ENCODE data around the gene ITGA11. TPM values are rescaled to one million over a fixed set of nuclear protein-coding genes. Genes with fewer than 3 reads are reported as not detected.

ITGA11 gene
- total RNA-seq, 1 donor from 2014 or later = 3.1 TPM

DNA sequence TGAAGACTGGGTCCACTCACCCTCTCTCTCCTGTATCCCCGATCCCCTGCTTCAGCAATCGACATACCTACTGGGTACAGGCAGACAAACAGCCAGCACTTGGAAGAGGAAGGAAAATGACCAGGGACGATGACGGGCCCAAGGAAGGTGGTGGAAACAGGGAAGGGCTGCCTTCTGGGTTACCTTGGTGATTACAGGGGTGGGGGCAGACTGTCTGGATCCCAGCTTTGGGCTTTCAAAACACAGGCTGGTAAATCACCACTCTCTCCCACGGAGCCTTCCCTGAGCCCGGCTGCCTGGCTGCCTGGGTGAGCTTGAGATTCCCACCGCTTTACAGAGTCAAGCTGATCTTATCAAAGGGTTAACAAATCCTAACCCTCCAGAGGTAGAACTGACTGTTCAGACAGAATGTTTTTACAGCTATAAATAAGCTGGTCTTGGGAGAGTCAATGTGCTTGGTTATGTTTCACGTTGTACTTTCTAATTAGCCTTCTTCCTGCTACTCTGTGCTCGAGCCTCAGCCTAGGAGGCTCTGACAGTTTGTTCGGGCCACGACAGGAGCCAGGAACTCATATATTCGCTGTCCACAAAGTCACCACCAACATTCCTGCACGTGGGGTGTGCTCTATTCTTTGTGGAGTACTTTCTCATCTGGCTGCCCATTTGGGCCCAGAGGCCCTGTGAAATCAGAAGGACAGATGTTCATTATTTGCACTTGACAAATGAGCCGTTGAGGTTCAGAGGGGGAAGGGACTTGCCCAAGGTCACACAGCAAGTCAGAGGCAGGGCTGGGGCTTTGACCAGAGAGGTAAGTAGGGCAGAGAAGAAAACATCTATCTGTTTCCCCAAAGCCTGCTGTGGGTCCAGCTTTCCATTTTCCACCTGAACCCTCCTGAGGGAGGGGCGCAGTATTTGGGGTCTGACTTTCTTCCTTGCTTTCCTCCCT, 91.0 kb downstream of the ITGA11 start:
- H3K4me1 Mint-ChIP-seq = peaks cover 3% of the 10 kb centered on the region
- no peaks in the 10 kb centered on the region for H3K9me3 Mint-ChIP-seq
- H3K27me3 Mint-ChIP-seq = peaks cover 3% of the 10 kb centered on the region
- H3K27ac Mint-ChIP-seq = no peak overlapping the region
- no peak overlapping the region for H3K4me3 Mint-ChIP-seq
- no peak for DNase-seq
- intact Hi-C loops (cut with micrococcal nuclease) = no loop called here
- H3K36me3 Mint-ChIP-seq (ENCODE audit: low read depth) = no peaks in the 10 kb centered on the region

GRCh38 chr15:68339481-68339880, 92.5 kb downstream of the ITGA11 start:
- Mint-ChIP-seq H3K36me3 (ENCODE audit: low read depth) (no peaks in the 10 kb centered on the region), H3K27me3 (peaks cover 3% of the 10 kb centered on the region), H3K27ac (no peak overlapping the region), H3K9me3 (no peaks in the 10 kb centered on the region), H3K4me3 (no peak overlapping the region), H3K4me1 (no peaks in the 10 kb centered on the region)
- no peak for DNase-seq
- intact Hi-C loops (cut with micrococcal nuclease) = no loop called here

DNA sequence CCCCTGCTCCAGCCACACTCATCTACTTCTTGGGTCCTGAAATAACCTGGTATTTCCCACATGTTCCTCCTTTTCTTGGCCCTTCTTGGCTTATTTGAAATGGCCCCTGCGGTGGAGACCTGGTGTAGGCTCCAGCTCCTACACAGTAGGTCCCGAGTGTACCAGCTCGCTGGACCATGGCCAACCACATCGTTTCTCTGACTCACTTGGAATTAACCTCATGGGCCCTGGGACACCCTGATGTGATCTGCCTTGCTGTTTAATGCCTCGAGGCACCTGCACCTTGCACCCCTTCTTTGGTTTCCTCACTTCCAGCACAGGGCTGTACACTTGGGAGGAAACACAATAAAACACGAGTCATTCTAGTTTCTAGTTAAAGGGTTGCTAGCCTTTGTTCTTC, 94.1 kb downstream of the ITGA11 start:
- intact Hi-C loops (cut with micrococcal nuclease) = no loop called here
- no peaks in the 10 kb centered on the region for H3K36me3 Mint-ChIP-seq (ENCODE audit: low read depth)
- no peak for DNase-seq
- H3K27ac Mint-ChIP-seq = no peak overlapping the region
- H3K4me1 Mint-ChIP-seq = peaks cover 5% of the 10 kb centered on the region
- H3K9me3 Mint-ChIP-seq = no peaks in the 10 kb centered on the region
- H3K27me3 Mint-ChIP-seq = peaks cover 6% of the 10 kb centered on the region
- H3K4me3 Mint-ChIP-seq = no peak overlapping the region

- intact Hi-C loops (cut with micrococcal nuclease) = no loop called here
- Mint-ChIP-seq H3K9me3 (no peaks in the 10 kb centered on the region), H3K4me3 (no peak overlapping the region), H3K27me3 (peaks cover 9% of the 10 kb centered on the region), H3K36me3 (ENCODE audit: low read depth) (no peaks in the 10 kb centered on the region), H3K4me1 (peaks cover 5% of the 10 kb centered on the region), H3K27ac (no peak overlapping the region)
- no peak for DNase-seq
Observed at GRCh38 chr15:68336516-68336915, 95.4 kb downstream of the ITGA11 start.

DNA sequence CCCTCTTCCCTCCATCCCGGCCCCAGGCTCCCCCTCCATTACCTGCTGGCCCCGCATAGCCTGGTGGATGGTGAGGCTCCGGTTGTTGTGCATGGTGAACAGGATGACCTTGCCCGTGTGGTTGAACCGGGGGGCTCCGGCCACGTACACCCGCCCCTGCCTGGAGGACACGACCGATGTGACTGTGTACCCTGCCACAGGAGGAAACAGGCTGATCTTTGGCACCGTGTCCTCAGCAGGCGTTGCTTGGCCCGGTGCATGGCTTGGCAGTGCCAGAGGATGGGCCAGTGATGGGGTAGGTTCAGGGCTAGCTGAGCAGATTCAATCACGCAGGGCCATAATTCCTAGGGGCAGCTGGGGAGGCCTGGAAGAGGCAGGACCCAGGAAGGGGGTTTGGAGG, 96.3 kb downstream of the ITGA11 start:
- H3K27ac Mint-ChIP-seq = no peak overlapping the region
- peaks cover 5% of the 10 kb centered on the region for H3K4me1 Mint-ChIP-seq
- H3K4me3 Mint-ChIP-seq = no peak overlapping the region
- peaks cover 13% of the 10 kb centered on the region for H3K27me3 Mint-ChIP-seq
- no peaks in the 10 kb centered on the region for H3K9me3 Mint-ChIP-seq
- H3K36me3 Mint-ChIP-seq (ENCODE audit: low read depth) = no peaks in the 10 kb centered on the region
- no peak for DNase-seq
- intact Hi-C loops (cut with micrococcal nuclease) = no loop called here

DNA sequence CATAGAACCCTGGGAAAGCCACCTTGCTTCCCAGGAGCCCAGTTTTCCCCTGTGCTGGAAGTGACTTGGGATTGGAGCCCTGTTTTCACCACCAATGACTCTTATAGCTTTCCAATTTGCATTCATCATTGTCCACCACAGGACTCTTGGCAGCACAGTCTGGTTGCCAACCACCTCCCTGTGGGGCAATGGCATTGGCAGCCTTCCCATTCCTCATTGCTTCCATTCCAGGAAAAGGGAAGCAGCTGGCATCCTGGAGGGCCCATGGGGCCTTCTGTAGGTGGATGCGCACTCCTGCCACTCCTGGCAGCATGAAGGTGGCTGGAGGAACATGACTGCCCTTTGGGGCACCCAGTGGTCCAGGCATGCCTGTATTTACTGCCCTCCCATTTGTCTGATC, 96.7 kb downstream of the ITGA11 start:
- Mint-ChIP-seq H3K36me3 (ENCODE audit: low read depth) (no peaks in the 10 kb centered on the region), H3K27ac (no peak overlapping the region), H3K9me3 (no peaks in the 10 kb centered on the region), H3K27me3 (peaks cover 14% of the 10 kb centered on the region), H3K4me1 (peaks cover 5% of the 10 kb centered on the region), H3K4me3 (no peak overlapping the region)
- intact Hi-C loops (cut with micrococcal nuclease) = no loop called here
- DNase-seq = no peak

- Mint-ChIP-seq H3K9me3 (no peaks in the 10 kb centered on the region), H3K4me1 (peaks cover 5% of the 10 kb centered on the region), H3K27ac (no peak overlapping the region), H3K27me3 (peaks cover 15% of the 10 kb centered on the region), H3K4me3 (no peak overlapping the region), H3K36me3 (ENCODE audit: low read depth) (no peaks in the 10 kb centered on the region)
- DNase-seq = no peak
- intact Hi-C loops (cut with micrococcal nuclease) = no loop called here
Observed at GRCh38 chr15:68334661-68335124, 97.3 kb downstream of the ITGA11 start.

GRCh38 chr15:68333775-68334470, 98.0 kb downstream of the ITGA11 start:
- no peak for DNase-seq
- Mint-ChIP-seq H3K36me3 (ENCODE audit: low read depth) (no peaks in the 10 kb centered on the region), H3K27ac (no peak overlapping the region), H3K4me1 (peaks cover 9% of the 10 kb centered on the region), H3K9me3 (no peaks in the 10 kb centered on the region), H3K4me3 (no peak overlapping the region), H3K27me3 (peaks cover 17% of the 10 kb centered on the region)
- intact Hi-C loops (cut with micrococcal nuclease) = no loop called here

DNA sequence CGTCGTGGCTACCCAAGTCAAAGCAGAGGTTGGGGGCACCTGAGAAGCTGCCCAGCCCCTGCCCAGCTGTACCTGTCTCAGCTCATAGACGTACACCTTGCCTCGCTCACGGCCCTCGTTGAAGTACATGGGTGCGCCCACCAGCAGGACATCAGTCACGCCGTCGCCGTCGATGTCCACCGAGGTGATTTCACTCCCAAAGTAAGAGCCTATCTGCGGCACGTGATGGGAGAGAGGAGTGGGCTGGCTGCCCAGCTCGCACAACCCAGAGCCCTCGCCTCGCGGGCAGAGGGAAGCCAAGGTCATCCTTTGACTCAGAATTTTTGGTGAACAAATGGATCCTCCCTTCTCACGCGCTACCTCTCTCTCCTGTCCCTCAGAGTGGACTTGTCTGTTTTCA, 99.7 kb downstream of the ITGA11 start:
- peaks cover 14% of the 10 kb centered on the region for H3K27me3 Mint-ChIP-seq
- H3K4me3 Mint-ChIP-seq = no peak overlapping the region
- intact Hi-C loops (cut with micrococcal nuclease) = no loop called here
- H3K27ac Mint-ChIP-seq = no peak overlapping the region
- H3K9me3 Mint-ChIP-seq = no peaks in the 10 kb centered on the region
- no peaks in the 10 kb centered on the region for H3K36me3 Mint-ChIP-seq (ENCODE audit: low read depth)
- H3K4me1 Mint-ChIP-seq = peaks cover 22% of the 10 kb centered on the region
- no peak for DNase-seq

DNA sequence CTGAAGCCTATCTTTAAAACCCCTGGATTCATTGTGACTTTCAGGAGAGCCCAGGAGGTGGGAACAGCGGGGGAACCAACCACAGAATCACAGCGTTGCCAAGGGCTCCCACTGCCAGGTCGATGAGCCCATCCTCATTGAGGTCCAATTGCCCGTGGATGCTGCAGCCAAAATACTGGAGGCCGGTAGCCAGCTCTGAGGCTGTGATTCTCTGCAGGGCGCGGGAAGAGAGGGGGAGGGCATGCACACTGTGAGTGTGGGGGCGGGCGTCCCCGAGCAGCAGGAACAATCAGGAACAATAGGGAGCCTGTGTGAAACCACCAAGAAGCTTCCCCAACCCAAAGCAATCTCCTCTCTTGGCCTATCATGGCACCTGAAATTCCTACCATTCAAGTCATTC, 101.1 kb downstream of the ITGA11 start:
- Mint-ChIP-seq H3K4me3 (no peak overlapping the region), H3K9me3 (no peaks in the 10 kb centered on the region), H3K36me3 (ENCODE audit: low read depth) (no peaks in the 10 kb centered on the region), H3K27ac (no peak overlapping the region), H3K27me3 (peaks cover 14% of the 10 kb centered on the region), H3K4me1 (peaks cover 34% of the 10 kb centered on the region)
- no peak for DNase-seq
- intact Hi-C loops (cut with micrococcal nuclease) = no loop called here

DNA sequence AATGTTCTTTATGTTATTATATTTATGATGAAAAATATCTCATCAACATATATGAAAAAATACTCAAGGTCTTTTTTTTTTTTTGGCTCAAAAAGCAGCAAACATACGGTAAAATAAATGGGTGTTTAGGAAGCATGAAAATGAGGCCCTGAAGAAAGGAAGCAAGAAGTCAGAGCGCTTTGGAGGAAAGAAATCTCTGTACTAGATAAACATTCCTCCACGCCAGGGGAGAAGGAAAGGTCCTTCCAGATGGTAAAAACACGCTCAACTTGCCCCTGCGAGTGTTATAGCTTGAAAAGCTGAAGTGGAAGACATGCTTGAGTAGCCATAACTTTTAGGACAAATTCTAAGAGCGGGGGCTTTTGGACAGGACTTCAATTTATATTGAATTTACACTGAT, 101.5 kb downstream of the ITGA11 start:
- Mint-ChIP-seq H3K36me3 (ENCODE audit: low read depth) (no peaks in the 10 kb centered on the region), H3K27ac (no peak overlapping the region), H3K4me1 (peaks cover 34% of the 10 kb centered on the region), H3K4me3 (no peak overlapping the region), H3K9me3 (no peaks in the 10 kb centered on the region), H3K27me3 (peaks cover 14% of the 10 kb centered on the region)
- intact Hi-C loops (cut with micrococcal nuclease) = no loop called here
- DNase-seq = no peak

- intact Hi-C loops (cut with micrococcal nuclease) = no loop called here
Observed at GRCh38 chr15:68328964-68329363, 103.0 kb downstream of the ITGA11 start.

GRCh38 chr15:68328443-68328842, 103.5 kb downstream of the ITGA11 start:
- Mint-ChIP-seq H3K4me1 (peaks cover 29% of the 10 kb centered on the region), H3K27me3 (peaks cover 17% of the 10 kb centered on the region), H3K4me3 (no peak overlapping the region), H3K9me3 (no peaks in the 10 kb centered on the region), H3K36me3 (ENCODE audit: low read depth) (no peaks in the 10 kb centered on the region), H3K27ac (no peak overlapping the region)
- intact Hi-C loops (cut with micrococcal nuclease) = no loop called here
- peak; percentile 74 for DNase-seq

More at GRCh38 chr15:68328964-68329363, 103.0 kb downstream of the ITGA11 start:
- H3K9me3 Mint-ChIP-seq = no peaks in the 10 kb centered on the region
- peaks cover 16% of the 10 kb centered on the region for H3K27me3 Mint-ChIP-seq
- peaks cover 32% of the 10 kb centered on the region for H3K4me1 Mint-ChIP-seq
- no peak overlapping the region for H3K27ac Mint-ChIP-seq
- no peaks in the 10 kb centered on the region for H3K36me3 Mint-ChIP-seq (ENCODE audit: low read depth)
- DNase-seq = no peak
- no peak overlapping the region for H3K4me3 Mint-ChIP-seq

- Mint-ChIP-seq H3K9me3 (no peaks in the 10 kb centered on the region), H3K27me3 (peaks cover 18% of the 10 kb centered on the region), H3K27ac (peak overlapping the region; percentile 58), H3K36me3 (ENCODE audit: low read depth) (no peaks in the 10 kb centered on the region), H3K4me1 (peaks cover 29% of the 10 kb centered on the region), H3K4me3 (peak overlapping the region; percentile 27)
- intact Hi-C loops (cut with micrococcal nuclease) = no loop called here
- peak; percentile 62 for DNase-seq
Observed at GRCh38 chr15:68326711-68327354, 105.1 kb downstream of the ITGA11 start.

Data from activated CD4-positive, alpha-beta T cell treated with anti-CD3 and anti-CD28 coated beads, Interleukin-2, amount 10 ng/mL, durations not matched to agents 24 days and 14 days (primary cell).